Activated CD8-positive, alpha-beta memory T cell treated with anti-CD3 and anti-CD28 coated beads for 24 hours (primary cell): ENCODE results near the gene ITGB3BP.
"Not testable (repeated sequence)": the region's sequence is repeated elsewhere in the genome, so short reads cannot be mapped to it uniquely, and the experiment has no call there.

ENCODE experiments used
- DNase-seq: peaks from one replicate; pipeline ENCODE4 v3.0.0-alpha.2; 2020

Gene ITGB3BP

DNA sequence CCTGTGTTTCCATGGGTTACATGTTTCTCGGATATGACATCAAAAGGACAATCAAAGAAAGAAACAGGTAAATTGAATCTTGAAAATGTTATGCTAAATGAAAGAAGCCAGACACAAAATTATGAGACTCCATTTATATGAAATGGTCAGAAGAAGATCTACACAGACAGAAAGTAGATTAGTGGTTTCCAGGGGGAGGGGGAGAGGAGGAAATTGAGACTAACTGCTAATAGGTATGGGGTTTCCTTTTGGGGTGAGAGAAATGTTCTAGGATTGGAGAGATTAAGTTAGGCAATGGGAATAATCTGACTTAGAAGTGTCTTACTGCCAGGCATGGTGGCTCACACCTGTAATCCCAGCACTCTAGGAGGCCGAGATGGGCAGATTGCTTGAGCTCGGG lies 21.8 kb downstream of the ITGB3BP start:
- DNase-seq: no peak

DNA sequence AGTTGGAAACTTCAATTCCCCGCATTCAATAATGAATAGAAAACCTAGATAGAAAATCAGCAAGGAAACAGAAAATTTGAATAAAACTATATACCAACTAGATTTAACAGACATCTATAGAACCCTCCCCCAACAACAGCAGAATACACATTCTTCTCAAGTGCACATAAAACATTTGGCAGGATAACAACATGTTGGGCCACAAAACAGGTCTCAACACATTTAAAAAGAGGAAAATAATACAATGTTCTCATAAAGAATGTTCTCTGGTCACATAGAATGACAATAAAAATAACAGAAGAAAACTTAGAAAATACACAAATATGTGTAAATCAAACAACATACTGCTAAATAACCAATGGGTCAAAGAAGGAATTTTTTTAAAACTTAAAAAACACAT lies 24.9 kb downstream of the ITGB3BP start:
- no peak for DNase-seq

DNA sequence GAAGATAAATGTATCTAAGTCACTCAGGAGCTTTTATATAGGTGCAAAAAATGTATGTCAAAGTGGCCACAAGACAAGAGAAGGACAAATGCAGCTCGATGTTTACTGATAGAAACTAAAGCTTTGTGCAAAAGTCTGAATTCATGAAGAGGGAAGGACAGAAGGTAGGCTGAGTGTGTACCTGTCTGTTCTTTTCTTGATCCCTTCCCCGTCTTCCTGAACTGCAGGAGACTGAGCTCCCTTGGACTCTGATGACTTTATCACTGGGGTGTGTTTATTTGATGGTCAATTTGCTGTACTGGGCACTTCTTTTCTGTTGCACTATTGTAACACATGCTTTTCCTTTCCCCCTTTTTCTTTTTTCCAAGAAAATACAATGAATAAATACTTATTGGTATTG lies 25.4 kb downstream of the ITGB3BP start:
- DNase-seq: no peak

DNA sequence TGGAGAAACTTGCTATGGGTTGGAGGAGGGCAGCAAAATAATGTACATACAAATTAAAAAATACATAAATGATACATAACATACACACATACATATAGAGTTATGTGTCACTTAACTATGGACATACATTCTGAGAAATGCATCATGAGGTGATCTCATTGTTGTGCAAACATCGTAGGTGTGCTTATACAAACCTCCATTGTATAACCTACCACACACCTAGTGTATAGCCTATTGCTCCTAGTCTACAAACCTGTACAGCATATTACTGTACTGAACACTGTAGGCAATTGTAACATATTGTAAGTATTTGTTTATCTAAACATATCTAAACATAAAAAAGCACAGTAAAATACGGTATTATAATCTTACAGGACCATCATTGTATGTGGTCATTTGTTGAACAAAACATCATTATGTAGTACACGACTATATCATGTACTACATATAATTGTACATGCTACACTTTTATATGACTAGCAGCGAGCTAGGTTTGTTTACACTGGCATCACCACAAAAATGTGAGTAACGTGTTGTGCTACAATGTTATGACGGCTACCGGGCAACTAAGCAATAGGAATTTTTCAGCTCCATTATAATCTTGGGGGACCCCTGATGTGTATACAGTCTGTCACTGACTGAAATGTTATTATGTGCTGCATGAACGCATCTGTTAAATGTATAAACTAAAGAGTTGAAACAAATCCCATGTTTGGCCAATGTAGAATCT lies 35.5 kb downstream of the ITGB3BP start:
- DNase-seq: no peak

DNA sequence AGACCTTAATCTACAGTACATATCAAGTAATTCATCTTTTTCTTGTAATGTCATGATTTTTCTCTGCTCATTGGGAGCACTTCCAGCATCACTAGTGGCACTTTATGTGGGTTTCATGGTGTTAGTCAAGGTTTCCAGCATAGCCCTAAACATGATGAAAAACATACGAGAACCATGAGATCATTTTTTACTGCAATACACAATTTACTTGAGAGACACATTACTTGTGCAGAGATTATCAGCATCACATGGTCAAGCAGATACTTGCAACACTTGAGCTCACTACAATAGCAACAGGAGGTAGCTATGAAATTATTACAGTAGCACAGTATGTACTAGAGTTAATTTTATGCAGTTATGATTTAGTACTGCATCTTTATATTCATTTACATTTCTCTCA lies 36.4 kb downstream of the ITGB3BP start:
- DNase-seq: no peak

DNA sequence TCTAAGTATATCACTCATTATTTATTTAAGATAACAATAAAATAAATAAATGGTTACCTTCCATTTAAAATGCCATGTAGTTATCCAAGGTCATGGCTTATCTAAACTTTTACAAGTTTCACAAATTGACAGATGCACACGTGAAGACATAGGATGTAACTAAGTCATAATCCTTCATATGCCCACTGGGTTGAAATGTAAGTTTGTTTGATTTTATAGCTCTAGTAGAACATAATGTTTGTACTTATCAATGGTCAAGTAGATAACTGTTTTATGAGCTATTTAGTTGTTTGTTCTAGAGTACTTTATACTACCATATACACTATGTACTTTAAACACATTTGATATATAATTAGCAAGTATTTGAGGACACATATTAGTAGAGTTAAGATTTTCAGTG lies 43.0 kb downstream of the ITGB3BP start:
- no peak for DNase-seq

DNA sequence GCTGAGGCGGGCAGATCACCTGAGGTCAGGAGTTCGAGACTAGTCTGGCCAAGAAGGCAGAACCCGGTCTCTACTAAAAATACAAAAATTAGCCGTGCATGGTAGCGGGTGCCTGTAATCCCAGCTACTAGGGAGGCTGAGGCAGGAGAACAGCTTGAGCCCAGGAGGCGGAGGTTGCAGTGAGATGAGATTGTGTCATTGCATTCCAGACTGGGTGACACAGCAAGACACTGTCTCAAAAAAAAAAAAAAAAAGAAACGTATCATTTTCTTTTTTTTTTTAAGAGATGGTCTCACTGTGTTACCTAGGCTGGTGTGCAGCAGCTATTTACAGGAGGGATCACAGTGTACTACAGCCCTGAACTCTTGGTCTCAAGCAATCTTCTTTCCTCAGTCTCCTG lies 47.3 kb downstream of the ITGB3BP start:
- DNase-seq: no peak

DNA sequence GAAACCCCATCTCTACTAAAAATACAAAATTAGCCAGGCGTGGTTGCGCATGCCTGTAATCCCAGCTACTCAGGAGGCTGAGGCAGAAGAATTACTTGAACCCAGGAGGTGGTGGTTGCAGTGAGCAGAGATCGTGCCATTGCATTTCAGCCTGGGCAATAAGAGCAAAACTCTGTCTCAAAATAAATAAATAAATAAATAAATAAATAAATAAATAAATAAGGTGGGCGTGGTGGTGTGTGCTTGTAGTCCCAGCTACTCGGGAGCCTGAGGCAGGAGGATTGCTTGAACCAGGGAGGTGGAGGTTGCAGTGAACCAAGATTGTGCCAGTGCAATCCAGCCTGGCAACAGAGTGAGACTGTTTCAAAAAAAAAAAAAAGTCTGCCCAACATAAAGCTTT lies 54.3 kb downstream of the ITGB3BP start:
- not testable (repeated sequence) for DNase-seq

DNA sequence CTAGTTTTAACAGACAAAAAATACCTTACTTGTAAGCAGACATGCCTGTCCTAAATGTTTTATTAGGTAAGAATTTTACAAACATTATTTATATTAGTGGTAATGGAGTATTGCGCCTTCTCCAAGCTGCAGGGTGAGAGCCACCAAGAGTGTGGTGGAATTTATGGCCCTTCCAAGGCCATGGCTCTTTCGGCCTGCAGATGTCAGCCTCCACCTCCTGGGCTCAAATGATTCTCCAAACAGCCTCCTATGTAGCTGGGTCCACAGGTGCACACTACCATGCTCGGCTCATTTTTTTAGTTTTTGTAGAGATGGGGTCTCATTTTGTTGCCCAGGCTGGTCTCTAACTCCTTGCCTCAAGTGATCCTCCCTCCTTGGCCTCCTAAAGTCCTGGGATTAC lies 56.3 kb downstream of the ITGB3BP start:
- DNase-seq: no peak

DNA sequence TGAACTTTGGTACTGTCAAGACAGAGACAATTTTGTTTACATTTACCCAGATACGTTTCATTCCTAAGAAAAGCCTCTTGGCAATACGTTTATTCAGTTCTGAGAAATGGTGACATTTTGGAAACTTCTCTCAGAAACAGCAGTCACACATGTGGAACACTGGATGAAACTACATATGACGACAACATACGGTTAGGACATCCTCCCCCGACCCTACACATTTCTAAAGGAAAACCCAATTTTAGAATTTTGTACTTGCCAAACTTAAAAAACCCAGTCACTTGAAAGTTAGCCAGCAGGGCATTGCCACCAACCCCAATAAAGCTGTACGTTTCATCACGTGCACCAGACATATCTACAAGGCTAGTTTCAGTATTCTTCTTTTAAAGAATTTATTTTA lies 56.8 kb downstream of the ITGB3BP start:
- no peak for DNase-seq

DNA sequence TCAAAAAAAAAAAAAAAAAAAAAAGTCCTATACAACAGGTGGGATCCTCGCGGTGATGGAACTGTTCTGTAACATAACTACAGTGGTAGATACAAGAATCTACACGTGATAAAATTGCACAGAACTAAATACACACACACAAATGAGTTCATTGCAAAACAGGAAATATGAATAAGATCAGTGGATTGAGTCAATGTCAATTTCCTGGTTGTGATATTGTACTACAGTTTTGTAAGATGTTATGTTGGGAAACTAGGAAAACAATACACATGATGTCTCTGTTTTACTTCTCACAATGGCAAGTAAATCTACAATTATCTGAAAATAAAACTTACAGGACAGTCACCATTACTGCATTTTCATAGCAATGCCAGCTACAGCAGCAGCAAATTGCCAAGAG lies 59.8 kb downstream of the ITGB3BP start:
- no peak for DNase-seq

DNA sequence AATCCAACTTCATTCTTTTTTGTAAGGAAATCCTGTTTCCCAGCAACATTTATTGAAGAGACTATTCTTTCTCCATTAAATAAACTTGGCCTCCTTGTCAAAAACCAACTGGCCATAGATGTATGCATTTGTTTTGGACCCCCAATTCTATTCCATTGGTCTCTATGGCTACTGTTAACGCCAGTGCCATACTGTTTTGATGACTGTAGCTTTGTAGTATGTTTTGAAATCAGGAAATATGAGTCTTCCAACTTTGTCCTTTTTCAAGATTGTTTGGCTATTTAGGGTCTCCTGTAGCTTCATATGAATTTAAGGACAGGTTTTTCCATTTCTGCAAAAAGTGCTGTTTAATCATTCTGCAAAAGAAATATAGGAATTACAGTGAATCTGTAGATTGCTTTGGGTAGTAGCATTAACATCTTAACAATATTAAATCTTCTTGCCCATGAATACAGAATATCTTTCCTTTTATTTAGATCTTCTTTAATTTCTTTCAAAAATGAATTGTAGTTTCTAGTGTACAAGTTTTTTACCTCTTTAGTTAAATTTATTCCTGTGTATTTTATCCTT lies 61.3 kb downstream of the ITGB3BP start:
- DNase-seq: no peak

DNA sequence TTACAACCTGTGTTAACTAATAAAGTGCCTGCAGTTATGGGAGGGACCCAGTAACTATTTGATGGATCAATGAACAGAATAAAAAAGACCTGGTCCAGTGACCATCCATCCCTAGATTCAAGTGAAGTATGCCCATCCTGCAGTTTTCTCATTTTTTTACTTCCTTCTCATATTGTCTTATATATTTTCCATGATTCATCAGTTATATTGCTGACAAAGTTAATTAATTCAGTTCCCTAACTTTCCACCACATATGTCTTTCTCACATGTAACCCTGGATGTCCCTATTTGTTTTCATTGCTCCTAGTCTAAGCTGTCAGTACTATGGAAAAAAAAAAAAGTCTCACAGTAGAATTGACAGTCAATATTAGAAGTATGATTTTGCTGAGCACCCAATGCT lies 64.3 kb downstream of the ITGB3BP start:
- no peak for DNase-seq

DNA sequence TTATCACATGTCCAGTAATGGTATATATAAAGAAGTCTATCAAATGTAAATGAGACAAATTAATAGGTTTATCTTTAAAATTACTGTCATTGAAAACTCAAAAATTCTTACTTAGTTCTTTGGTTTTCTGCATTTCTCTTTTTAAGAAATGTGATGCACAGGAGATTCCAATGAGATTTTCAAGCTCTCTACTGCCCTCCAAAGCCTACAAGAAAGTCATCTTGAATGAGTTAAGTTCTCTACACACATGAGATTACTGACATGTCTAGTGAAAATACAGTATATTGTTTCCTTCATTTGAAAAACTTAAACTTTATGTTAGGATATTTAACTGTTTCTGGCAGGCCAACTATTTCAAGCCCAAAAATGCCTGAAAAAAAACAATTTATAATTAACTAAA lies 68.8 kb downstream of the ITGB3BP start:
- DNase-seq: no peak

DNA sequence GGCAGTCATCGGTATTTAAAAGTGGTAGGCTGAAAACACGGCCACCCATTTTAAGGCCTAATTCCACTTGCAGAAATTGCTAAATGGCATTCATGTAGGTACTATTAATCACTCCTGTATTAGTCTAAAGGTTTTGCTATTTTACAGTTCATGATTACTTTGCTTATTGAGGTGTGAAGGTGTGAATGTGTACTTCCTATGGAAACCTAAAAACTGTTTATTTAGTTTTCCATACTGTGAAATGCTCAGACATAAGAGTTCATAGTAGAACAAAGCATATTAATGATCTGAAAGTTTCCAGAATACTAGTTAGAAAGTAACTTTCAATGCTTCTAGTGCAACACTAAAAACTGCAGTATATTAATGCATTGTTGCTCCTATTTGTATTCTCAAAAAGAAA lies 69.8 kb downstream of the ITGB3BP start:
- DNase-seq: no peak

DNA sequence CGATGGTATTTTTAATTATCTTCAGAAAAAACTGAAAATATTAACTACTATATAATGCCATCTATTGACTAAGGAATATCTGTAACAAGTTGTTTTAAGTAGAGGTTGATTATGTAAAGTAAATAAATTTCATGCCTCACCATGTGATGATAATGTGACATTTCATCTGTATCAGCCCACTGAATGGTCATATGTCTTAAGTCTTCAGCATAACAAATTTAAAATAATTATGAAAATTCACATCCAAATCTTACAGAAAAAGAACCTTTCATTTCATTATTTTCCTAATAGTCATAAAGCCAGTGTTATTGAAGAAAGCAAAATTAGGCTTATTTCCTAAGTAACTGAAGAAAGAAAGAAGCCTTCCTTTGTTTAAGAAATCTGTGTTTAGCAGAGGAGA lies 72.6 kb downstream of the ITGB3BP start:
- DNase-seq: no peak

DNA sequence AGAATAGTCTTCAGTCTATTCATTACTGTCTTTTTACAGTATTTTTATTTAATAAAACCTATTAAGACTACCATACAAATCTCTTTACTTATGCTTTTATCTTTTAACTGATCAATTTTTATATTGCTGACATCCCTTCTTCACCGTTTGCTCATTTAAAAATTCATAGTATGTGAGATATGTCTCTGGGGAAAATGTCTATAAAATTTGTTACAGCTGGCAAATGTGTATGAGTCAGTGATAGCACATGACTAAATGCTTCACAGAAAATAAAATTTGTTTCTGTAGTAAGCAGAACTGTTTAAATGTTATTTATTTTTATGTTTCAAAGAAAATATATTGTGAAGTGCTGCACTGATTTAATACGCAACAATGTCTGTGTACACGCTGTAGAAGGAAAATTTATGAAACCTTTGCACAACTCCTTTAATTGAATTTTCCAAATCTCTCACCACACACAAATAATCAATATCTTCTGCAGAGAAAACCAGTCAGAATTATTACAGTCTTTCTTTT lies 74.2 kb downstream of the ITGB3BP start:
- DNase-seq: no peak

DNA sequence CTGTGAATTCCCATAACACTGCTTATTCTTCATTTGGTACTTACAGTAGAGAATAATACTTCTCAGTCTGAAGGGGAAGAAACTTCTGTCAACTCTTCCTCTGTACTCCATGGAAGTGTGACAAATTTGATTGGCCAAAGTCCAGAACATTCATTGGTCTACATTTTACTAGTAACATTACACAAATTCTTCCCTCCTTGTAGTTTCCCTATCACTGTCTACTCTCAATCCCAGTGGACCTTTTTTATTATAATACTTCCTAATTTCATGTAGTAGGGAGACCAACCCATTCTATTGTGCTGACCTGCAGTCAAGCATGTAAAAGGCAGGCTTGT lies 80.9 kb downstream of the ITGB3BP start:
- DNase-seq: no peak

DNA sequence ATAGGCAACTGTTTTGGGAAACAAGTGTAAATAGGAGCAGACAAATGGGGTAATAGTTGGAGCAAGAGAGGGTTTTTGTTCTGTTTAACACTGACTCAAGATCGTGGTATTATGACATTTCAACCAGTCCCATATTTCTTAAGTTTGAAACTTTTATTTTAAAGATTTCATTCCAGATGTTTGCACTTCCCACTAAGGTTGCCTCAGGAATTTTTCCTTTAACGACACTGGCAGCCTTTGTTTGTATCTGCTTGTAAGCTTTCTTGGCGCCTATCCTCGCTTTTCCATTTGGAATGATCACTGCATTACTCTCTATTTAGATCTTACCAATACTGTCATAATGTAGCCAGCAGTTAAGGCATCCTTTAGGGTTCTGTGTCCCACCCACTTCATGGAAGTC lies 87.9 kb downstream of the ITGB3BP start:
- no peak for DNase-seq

DNA sequence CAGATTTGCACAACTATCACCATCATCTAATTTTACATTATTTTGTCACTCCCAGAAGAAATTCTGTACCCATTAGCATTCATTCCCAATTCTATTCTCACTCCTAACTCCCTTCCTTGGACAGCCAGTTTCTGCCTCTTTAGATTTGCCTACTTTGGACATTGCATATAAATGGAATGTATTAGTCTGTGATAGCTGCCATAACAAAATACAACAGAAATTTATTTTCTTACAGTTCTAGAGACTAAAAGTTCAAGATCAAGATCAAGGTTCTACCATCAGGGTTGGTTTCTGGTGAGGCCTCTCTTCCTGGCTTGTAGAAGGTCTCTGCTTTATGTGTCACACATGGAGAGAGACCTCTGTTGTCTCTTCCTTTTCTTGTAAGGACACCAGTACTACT lies 93.7 kb downstream of the ITGB3BP start:
- no peak for DNase-seq

DNA sequence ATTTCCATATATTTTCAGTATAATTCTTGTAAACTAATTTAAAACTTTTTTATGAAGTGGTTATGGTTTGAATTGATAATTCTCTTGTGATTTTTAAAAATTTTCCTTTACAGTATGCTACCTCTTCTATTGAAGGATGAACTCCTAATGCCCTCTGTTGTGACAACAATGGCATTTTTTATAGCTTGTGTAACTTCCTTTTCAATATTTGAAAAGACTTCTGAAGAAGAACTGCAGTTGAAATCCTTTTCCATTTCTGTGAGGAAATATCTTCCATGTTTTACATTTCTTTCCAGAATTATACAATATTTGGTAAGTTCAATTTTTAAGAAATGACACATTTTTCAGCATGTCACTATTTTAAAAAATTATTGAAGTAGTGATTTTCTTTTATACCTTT lies 94.2 kb downstream of the ITGB3BP start:
- DNase-seq: no peak

DNA sequence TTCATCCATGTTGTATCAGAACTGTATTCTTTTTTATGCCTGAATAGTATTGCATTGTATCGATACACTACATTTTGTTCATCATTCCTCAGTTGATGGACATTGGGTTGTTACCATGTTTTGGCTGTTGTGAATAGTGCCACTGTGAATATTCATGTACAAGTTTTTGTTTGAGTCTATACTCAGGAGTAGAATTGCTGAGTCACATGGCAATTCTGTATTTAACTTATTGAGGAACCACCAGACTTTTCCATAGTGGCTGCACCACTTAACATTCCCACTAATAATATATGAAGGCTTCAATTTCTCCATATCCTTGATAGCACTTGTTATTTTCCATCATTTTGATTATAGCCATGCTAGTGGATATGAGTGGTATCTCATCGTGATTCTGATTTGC lies 99.4 kb downstream of the ITGB3BP start:
- no peak for DNase-seq

DNA sequence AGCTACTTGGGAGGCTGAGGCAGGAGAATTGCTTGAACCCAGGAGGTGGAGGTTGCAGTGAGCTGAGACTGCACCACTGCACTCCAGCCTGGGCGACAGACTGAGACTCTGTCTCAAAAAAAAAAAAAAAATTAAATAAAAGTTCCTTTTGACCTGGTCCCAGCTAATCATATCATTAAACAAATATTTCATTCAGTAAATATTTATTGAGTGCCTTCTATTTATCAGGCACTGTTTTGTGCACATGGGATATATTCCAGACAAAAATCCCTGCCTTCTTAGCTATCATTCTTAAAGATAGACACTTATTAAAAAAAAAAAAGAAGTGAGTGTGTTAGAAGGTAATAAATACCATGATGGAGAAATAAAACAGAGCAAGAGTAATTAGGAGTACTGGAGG lies 102.3 kb downstream of the ITGB3BP start:
- not testable (repeated sequence) for DNase-seq

DNA sequence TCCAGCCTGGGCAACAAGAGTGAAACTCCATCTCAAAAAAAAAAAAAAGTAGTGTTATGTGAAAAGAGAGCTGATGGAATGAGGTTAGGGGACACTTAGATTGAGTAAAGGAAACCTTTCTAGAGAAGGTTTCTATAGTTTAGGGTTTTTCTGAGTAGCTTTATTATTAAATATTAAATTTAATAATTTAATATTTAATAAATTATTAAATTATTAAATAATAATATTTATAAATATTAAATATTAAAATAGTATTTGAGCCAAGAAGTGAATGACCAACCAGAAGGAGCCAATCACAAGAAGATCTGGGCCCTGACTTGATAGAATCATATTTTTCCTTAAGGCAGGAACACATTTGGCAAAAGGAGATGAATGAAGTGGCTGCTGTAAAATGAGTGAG lies 104.9 kb downstream of the ITGB3BP start:
- no peak for DNase-seq

DNA sequence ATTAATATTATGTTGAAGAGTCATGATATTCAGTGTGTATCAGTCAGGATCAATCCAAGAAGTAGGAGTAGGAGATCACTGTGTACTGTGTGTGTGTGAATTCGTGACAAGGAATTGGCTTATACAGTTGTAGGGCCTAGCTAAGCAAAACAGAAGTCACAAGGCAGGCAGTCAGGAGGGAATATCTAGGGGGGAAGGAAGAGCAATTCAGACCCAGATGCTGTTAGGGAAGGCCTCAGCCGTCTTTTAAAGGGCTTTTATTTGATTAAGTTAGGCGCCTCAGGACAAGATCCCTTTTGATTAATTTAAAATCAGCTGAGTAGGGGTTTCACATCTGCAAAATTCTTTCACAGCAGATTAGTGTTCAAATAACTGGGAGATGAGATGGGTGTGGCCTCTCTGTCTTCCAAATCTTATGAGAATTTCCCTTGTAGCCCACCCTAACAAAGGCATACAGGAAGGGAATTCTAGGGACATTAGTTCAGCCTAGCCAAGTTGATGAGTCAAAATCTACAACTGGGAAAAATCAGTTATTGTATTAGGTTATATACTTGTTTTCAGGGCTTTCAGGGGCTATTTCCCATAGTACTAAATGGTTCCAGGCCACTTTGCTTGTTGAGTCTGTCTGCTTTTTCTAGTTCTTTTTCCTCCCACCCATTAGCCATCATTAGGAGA lies 108.2 kb downstream of the ITGB3BP start:
- no peak for DNase-seq
